Adrenal gland (tissue), 5 donors: Measurements from ENCODE around the gene AK8.

ENCODE experiments used
- CTCF ChIP-seq, 6 experiments: fragments of 450-650 bp in 4 of 6; fragments of 200-600 bp in 2 of 6; sonication (generic) in 1 of 6; IDR thresholded peaks; 1 replicate in 5 of 6; 2 replicates in 1 of 6; pipeline versions ENCODE4 v1.5.1 to v1.8.0; 2016 to 2021; ENCODE audit warnings: antibody characterized with exemption in 6 of 6, mild to moderate bottlenecking in 2 of 6, moderate library complexity in 1 of 6
- POLR2A ChIP-seq, 2 donors: fragments of 450-650 bp; IDR thresholded peaks; one replicate each; pipeline ENCODE4 v1.6.1; 2017; ENCODE audit warnings: antibody characterized with exemption in 2 of 2, mild to moderate bottlenecking in 2 of 2, moderate library complexity in 1 of 2
- donor health status: DM: no; HTN: no; CAD: no.

- TF ChIP-seq POLR2A (IDR thresholded peaks at IDR 0.05) (no peak), CTCF (IDR thresholded peaks at IDR 0.05) (no peak)
Measured at GRCh38 chr9:132857031-132857430, 21.1 kb downstream of the AK8 start.
